ENCODE measurements around the gene RHOBTB3.
"Not testable (repeated sequence)": the region's sequence is repeated elsewhere in the genome, so short reads cannot be mapped to it uniquely, and the experiment has no call there.

RHOBTB3 gene

DNA sequence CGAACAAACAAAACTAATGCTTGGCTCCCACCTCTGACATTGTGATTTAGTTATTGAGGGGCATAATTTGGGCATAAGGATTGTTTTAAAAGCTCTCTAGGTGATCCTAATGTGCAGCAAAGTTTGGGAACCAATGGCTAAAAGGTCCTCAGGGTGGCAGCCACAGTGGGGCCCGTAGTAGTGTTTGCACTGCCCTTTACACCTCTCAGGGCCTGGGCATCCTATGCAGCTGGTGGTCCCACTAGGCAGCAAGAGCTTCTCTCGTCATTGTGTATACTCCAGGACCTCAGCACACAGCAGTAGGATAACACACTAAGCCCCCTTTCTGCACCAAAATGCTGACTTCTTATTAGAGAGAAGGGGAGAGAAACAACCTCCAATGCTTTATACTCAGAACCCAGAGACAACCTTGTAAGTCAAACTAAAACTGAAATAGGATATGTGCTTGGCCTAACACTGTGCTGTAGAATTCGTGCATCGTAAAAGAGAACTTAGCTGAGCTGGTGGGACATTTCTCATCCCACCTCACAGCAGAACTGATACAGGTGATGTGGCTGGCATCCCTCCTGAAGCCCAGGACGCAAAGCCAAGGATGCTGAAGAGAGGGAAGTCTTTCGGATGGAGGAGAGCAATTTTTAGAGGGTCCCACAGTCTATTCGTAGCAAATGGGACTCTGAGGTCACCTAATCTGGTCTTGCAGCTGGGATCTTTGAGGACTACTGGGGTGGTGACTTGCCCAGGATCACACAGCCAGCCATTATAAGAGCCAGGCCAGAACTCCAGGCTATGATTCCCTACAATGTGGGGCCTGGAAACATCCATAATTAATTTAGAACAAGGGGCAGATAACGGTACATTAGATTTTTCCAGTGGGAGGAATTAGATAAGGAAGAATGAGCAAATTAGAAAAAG is 90.2 kb downstream of the RHOBTB3 start:
- no peak for DNase-seq (ENCODE audit: low read depth)

DNA sequence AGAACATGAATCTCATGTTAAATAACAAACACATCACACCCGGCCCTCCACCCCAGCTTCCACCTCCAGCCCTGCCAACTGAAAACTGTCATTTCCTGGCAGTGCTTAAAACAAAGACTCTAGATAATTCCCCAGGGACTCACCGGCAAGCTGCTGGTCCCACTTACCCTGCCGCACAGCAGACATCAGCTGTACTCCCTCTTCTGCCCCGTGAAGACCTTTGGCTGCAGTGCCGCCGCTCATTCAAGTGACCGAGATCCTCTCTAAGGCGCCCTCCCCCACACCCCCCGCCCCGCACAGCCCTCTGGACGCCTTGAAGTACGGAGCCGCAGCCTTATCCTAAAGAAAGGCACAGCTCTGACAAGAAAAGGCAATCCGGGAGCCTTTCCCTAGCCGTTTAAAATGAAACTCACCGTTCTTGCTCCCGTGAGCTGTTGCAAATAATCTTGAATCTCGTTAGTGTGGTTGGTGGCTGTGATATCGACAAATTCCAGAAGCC is 91.0 kb downstream of the RHOBTB3 start:
- DNase-seq (ENCODE audit: low read depth): no peak

DNA sequence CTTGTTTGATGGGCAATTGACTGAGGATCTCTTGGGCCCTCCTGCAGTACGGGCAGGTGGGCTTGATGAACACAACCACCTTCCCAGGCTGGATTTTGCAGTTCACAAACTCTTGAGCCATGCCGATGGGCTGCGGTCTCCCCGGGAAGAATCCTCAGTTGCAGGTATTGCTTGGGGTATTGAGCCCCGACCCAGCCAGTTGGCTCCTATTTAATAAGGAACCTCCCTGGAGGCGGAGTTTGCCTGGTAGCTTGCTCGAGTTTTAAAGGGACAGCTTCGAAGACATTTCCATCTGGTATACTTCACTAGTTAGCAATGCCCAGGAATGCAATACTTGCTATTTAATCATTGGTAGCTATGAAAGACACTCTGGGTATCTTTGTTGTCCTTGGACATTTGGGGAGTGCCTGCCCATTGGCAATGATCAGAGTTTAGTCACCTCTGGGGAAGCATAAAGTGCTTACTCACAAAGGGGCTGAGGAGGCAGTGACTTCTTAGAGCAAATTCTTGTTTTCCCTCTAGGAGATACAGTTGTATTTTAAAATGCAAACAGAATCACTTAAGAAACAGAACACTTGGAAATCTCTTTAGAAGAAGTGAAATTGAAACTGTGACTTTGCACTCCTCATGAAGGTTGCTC is 91.5 kb downstream of the RHOBTB3 start, which contains the start of gene GLRX:
Gene GLRX (minus strand): TSS at position 185 of the 640 bp plus-strand sequence. CDS start 64 bp downstream, at position 121.
- DNase-seq (ENCODE audit: low read depth): no peak

DNA sequence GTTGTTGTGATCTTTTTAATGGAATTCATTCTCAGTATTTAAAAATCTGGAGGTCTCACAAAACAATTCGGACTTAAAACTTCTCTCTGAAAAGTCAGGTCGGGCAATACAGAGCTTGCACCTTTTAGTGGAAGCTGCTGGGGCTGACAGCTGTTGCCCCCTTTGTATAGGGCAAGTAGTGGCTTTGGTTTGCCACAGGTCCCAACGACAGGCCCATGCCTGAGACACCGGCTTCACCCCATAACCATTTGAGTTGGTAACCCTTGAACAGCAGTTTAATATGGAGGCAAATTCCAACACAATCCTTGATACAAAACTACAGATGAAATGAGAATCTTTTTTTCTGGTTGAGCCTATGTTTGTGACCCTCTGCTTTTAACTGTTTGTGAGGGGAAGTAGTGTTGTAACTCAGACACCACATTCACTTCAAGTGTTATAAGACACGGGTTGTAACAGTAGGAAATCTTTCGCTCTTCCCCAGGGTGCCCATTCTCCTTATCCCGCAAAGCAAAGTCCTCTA is 92.1 kb downstream of the RHOBTB3 start:
- no peak for DNase-seq (ENCODE audit: low read depth)

DNA sequence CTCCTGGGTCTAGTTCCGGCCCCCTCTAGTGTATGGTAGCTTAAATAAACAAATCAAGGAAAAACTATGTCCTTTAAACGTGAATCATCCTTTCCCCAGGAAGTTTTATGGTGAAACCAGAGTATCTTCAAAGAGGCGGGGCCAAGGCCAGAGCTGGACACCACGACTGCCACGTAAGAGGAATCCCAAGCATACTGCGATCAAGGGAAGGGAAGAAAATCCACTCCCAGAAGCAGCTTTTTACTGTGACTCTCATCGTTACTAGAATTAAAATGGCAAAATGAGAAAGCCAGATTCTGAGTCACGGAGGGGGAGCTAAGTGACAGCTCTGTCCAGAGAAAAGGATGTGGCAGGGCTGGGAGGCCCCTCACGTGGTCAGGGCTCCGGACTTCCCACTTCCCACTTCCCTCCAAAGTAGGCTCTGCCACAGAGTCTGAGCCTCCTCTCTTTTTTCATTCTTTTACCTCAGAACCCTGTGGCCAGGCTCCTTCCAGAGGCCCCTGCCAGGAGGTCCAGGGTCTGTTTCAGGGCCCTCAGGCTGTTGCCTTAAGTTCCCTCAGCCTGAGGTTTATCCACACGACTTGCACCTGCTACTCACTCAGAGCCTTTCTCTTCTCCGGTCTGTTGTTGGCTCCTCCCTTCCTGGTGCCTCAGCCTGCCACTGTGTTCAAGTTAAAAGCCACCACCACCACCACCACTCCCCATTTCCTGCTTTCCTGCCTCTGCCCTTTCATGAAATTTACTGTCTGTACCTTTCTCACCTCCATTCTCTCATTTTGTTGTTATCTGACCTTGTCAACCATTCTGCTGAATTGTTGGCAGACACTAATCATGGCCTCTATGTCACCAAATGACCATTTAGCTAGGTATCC is 92.8 kb downstream of the RHOBTB3 start:
- no peak for DNase-seq (ENCODE audit: low read depth)

DNA sequence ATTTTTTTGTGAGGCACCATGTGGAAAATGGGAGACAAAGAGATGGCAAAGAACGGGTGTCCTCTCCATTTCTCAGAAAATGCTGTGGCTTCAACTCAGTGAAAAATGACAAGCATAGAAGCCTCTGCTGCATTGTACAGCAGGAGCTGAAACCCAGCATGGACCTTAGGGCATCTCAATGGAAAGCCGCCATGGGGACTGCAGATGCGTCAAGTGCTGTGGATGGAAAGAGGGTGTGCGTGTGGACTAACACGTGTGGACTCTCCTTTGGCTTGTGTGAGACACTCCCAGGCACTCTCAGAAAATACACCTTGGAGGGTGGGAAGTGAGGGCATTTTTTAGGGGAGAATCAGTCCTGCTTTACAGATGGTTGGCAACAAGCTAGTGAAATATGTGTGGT is 93.6 kb downstream of the RHOBTB3 start:
- DNase-seq (ENCODE audit: low read depth): no peak

DNA sequence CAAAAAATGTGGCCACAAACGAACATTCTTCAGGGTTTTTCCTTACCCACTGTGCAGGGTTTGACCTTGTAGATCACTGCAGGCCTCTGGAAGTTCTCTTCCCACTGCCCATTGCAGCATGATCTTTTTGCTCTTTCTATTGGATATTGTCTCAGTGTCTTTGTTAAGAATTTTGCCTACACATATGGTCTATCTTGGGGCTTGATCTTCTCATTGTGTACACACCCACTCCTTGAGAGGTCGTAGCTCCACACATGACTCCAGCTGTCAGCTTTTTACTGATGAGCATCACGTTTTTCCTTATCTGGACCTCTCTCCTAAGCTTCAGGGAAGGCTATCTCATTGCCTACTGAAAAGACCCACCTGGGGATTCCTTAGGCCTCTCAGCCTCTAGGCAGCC is 94.4 kb downstream of the RHOBTB3 start:
- no peak for DNase-seq (ENCODE audit: low read depth)

DNA sequence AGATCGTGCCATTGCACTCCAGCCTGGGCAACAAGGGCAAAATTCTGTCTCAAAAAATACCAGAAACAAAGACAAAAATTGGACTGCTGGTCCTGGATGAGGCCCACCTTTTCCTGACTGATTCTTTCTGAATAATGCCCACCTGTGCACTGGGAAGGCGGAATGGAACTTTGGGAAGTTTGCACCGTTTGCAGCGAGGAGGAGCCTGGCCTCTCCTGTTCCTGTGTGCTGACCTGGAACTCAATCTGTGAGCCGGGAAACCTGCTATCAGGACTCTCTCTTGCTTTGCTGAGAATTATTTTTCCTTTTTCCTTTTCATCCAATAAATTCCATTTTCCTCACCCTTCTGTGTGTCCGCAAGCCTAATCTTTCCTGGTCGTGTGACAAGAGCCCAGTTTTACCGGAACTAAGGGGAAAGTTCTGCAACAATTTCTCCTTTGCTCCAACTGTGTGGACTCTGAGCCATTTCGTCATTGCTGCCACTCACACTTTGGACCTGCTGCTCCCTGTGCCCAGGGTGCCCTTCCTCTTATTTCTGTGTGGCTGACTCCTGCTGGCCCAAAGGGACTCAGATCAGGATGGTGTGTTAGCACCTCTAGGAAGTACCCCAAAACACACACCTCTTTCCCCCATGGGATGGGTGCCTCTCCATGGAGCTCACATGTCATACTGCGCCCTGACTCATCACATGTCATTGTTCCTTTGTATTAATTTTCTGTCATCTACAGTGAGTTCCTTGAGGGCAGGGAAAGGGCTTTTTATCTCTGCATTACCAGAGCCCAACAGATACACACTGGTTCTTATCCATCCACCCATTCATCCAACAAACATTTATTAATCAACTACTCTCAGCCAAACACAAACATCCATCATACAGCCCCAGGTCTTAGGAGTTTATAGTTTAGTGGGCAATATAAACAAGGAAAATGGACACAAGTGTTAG is 96.1 kb downstream of the RHOBTB3 start:
- DNase-seq (ENCODE audit: low read depth): no peak

DNA sequence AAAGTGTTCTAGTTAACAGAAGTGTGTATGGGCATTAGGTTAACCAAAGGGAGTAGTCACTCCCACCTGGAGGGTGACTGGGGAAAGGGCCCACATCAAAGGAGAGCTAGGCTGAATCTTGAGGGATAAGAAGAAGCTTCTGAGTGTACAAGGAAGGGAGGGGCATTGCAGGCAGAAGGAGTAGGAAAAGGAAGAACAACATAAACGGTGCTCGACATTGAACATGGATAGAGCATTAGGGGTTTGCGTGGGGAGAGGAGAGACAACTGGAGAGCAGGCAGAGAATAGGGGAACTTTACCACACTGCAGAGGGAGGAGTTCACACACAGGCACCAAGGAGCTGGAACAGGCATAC is 96.7 kb downstream of the RHOBTB3 start:
- no peak for DNase-seq (ENCODE audit: low read depth)

DNA sequence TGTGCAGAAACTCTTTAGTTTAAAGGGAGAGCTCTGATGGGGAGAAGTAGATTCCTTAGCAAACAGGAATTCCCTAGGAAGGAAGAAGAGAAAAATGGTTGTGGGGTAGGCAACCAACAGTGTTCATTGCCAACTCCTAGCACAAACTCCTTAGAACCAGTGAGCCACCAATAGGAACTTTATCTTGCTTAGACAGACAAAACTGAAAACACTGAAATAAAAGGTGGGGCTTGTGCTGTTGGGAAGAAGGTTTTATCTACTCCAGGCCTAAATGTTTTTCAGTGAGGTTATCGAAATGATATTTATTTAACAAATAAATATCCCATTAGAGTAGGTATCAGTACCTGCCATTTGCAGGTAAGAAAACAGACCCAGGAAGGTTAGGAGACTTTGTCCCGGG is 99.1 kb downstream of the RHOBTB3 start:
- DNase-seq (ENCODE audit: low read depth): no peak

DNA sequence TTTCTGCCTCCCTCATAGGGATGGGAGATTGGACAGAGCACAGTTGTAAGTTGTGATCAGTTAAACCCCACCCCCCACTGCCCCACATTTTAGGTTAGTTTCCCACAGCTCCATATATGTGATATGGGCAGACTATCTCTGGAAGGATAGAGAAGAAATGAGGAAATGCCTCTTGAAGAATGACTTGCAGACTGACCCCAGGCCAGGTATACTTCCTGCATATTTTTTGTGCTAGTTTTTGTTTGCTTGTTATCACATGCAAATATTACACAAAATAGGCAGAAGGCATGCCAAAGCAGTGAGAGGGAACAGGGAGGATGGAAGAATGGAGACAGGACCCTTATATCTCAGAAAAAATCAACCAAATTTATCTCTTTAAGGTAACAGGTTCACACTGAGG is 101.5 kb downstream of the RHOBTB3 start:
- no peak for DNase-seq (ENCODE audit: low read depth)

DNA sequence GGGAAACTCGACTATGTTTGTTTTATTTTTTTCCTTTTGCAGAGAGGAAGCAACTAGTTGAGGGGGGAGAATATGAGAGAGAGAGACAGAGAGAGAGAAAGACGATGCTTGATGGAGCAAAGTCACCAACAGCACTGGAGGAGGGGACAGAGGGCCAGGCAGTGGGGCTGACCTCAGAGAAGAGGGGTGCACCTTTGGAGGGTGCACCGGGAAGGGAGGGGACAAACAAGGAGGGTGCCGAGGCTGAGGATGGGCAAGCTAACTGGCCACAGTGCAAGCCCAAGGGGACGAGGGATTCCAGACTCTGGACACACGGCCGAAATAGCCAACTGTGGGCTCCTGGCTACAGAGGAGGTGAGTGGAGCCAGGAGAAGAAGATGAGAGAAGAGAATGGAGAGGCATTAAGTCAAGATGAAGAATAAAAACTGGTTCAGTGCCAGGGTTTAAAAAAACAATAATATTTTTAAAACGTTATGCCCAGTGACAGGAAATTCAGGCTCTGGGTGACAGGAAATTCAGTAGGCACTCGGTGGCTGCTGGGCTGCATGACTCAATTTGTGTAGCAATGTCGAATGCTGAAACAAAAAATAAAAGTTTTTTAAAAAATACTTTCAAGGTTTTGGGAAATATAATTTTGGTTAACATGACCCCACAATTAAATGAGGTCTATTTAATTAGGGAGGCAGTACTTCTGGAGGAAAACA is 104.7 kb downstream of the RHOBTB3 start:
- no peak for DNase-seq (ENCODE audit: low read depth)

DNA sequence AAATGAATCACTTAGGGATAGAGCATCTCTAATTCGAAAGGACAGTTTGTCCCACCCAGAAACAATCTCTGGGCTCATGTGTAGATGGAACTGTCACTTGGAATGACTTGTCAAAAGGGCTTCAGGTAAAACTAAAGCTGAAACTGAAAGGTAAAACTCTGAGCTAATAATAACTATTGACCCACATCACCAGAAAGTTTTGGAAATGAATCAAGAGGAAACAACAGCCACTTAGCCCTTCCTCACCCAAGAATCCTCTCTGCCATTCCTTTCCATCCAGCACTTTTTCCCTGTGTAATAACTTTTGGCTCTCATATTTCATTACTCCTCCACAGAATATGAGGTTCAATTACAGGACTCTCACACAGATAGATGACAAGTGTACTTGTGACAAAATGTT is 105.4 kb downstream of the RHOBTB3 start:
- no peak for DNase-seq (ENCODE audit: low read depth)

DNA sequence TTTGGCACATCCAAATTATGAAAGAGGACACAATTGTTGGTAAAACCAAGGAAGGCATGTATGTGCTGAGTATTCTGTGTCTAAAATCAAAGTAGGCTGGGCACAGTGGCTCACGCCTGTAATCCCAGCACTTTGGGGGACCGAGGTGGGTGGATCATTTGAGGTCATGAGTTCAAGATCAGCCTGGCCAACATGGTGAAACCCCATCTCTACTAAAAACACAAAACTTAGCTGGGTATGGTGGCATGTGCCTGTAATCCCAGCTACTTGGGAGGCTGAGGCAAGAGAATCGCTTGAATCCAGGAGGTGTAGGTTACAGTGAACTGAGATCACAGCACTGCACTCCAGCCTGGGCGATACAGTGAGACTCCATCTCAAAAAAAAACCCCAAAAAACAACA is 105.8 kb downstream of the RHOBTB3 start:
- DNase-seq (ENCODE audit: low read depth): not testable (repeated sequence)

DNA sequence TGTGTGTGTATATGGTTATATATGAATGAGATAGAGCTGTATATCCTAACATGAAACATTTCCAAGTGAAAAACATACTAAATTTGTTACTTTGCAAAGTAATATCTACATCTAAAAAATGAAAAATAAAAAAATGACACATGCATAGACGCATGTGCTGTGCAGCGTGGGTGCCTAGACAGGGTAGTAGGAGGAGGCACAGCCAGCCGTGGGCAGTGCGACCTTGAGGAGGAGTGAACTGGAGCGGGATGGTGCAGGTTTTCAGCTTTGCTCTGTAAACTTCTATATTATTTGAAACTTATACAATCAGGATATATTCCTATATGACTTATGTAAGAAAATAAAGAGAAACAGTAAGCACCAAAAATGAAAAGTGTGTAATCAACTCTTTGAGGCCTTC is 106.4 kb downstream of the RHOBTB3 start:
- no peak for DNase-seq (ENCODE audit: low read depth)

DNA sequence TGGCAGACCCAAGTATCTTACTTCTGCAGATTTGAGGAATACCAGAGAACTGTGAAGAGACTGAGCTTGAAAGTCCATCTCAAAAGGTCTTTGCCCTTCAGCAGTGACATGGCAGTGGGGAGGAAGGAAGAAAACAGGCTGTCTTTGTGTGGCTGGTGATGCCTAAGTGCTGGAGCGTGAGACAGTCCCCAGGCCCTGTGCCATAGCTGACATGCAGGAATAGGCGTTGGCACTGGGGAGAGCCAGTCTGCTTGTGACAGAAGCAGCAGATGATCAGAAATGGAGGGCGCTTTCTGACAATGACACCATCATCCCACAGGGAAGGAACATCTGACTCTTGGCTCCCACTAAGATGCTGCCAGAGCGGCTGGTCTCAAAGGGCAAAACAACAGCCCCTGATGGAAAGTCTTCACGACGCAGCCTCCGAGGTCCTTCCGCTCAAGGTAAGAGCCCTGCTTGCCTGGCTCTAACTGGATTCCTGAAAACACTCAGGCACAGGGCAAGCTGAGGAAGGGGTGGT is 106.9 kb downstream of the RHOBTB3 start:
- DNase-seq (ENCODE audit: low read depth): no peak

DNA sequence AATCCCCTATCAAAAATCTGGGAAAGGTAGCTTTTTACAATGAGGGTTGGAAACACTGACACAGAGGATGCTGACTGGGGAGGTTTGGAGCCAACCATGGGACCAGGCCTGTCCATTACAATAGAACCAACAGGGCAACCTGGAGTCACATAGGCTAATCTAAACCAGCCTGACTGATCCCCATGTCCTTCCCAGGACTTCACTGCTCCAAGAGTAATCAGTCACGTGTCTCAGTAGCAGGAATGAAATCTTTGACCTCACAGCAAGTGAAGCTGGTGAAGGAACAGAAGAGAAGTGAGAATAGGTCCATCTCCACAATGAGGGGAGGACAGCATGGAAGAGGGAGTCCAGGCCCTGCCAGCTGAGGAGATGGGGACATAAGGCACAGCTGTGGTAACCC is 107.4 kb downstream of the RHOBTB3 start:
- DNase-seq (ENCODE audit: low read depth): no peak

DNA sequence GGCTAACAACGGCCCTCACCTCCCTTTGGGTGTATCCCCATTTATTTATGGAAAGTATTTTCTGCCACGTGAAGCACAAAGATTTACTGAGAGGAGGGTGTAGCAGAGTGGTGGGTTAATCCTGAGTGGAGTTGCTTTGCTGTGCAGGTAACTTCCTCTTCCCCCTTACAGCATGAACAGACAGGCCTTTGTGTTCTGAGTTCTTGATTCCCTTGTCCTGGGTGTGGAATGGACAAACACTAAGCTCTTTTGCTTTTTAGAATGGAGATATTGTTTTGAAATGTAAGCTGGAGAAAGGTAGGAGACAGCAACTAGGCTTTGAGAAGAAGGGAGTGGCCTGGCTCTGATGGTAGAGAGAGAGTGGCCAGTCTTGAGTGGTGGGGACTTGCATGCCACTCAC is 108.5 kb downstream of the RHOBTB3 start:
- DNase-seq (ENCODE audit: low read depth): no peak

DNA sequence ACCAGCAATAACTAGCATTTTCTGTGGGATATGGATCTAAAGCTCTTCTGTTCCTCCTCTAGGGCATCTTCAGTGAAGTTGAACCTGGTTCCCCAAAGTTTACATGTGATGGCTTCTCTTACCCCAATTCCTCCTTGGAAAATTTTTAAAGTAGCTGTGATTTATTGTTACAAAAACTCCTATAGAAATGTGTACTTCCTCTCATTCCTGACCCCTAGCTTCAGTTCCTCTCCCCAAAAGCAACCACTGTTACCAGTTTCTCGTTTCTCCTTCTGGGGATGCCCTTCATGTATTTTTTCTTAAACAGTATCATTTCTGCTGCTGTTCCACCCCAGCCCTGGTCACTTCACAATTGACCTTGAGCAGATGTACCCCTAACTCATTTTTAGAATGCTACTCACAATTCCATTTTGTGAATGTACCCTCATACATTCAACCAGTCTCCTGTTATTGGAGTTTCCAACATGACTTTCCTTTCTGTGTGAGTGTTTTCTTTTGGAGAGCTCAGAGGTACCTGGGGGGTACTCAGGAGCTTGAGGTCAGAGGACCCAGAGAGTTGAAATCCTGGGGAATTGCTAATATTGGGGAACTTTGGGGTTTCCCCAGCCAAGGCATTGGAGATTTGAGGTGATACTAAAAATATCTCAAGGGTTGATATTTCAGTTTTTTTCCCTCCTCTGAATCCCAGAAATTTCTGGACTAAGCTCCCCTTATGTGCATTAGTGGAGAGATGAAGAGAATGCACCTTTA is 110.0 kb downstream of the RHOBTB3 start:
- DNase-seq (ENCODE audit: low read depth): no peak

Measured in stimulated activated CD8-positive, alpha-beta memory T cell treated with anti-CD3 and anti-CD28 coated beads, Interleukin-15, amount 100 ng/mL, for 1 hour (primary cell).